HG03342 (cell line): Measurements from ENCODE around the gene EMC10.
A peak's percentile ranks its signal among the peaks of the same experiment; 100 is the strongest.

Experiments used
- ATAC-seq: cut with Tn5 transposase; IDR thresholded peaks from one replicate; pipeline ENCODE4 v1.9.1; 2021; ENCODE audit warnings: mild to moderate bottlenecking, moderate library complexity; ENCODE audit not compliant: unreplicated experiment

Gene EMC10

GRCh38 chr19:50495020-50495531 is 18.8 kb downstream of the EMC10 start:
- no peak for ATAC-seq

GRCh38 chr19:50496189-50497021 is 20.1 kb downstream of the EMC10 start:
- ATAC-seq: no peak

- no peak for ATAC-seq
Measured at GRCh38 chr19:50497022-50497405, 20.7 kb downstream of the EMC10 start.

GRCh38 chr19:50498219-50499056 is 22.1 kb downstream of the EMC10 start:
- ATAC-seq: no peak

- no peak for ATAC-seq
Measured at GRCh38 chr19:50500060-50500752, 23.9 kb downstream of the EMC10 start.

GRCh38 chr19:50500753-50501151 is 24.4 kb downstream of the EMC10 start:
- ATAC-seq: no peak

- no peak for ATAC-seq
Measured at GRCh38 chr19:50501186-50501567, 24.9 kb downstream of the EMC10 start.

GRCh38 chr19:50501568-50502475 is 25.5 kb downstream of the EMC10 start:
- no peak for ATAC-seq

- ATAC-seq: no peak
Measured at GRCh38 chr19:50505856-50506611, 29.7 kb downstream of the EMC10 start.

GRCh38 chr19:50506700-50507099 is 30.4 kb downstream of the EMC10 start:
- ATAC-seq: no peak

GRCh38 chr19:50507376-50507775 is 31.1 kb downstream of the EMC10 start:
- ATAC-seq: no peak

- ATAC-seq: no peak
Measured at GRCh38 chr19:50508843-50509190, 32.5 kb downstream of the EMC10 start.

- ATAC-seq: no peak
Measured at GRCh38 chr19:50509366-50509765, 33.1 kb downstream of the EMC10 start.

- no peak for ATAC-seq
Measured at GRCh38 chr19:50510121-50510670, 33.9 kb downstream of the EMC10 start.

GRCh38 chr19:50510700-50511068 is 34.4 kb downstream of the EMC10 start:
- ATAC-seq: peak; percentile 2

- ATAC-seq: peak; percentile 82
Measured at GRCh38 chr19:50511069-50511822, 34.9 kb downstream of the EMC10 start, which contains the start of gene JOSD2. Gene JOSD2 (minus strand): TSS chr19:50511191. CDS start chr19:50510431, 760 bp downstream.

GRCh38 chr19:50512112-50512998 is 36.0 kb downstream of the EMC10 start:
- ATAC-seq: no peak
